ENCODE data around the gene ACAP2.
"Not testable (repeated sequence)": the region's sequence is repeated elsewhere in the genome, so short reads cannot be mapped to it uniquely, and the experiment has no call there.

DNA sequence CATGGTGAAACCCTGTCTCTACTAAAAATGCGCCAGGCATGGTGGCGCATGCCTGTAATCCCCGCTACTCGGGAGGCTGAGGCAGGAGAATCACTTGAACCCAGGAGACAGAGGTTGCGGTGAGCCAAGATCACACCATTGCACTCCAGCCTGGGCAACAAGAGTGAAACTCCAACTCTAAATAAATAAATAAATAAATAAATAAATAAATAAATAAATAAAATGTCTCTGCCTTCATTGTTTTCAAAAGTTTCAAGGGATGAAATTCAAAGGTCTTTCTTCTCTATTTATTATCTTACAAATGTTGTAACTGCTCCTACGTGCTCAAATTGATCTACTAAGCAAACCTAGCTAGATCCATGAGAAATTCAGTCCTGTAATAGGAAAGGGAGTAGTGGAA lies 44.4 kb downstream of the ACAP2 start:
- not testable (repeated sequence) for TF ChIP-seq POLR2A, EP300, CTCF (IDR thresholded peaks at IDR 0.05)

Data from suprapubic skin (tissue), 3 donors.